HL-60/S4 treated with retinoic acid at 250 ng/mL for 4 days and 3 days (cell line): ENCODE results near the gene IFI35.

Source experiments
- in situ Hi-C: fragments of 300-500 bp; cut with MboI; formaldehyde crosslinking; loops from 2 replicates; pipeline ENCODE4 v1.7.0; 2022; ENCODE audit warnings: low sequenced_read_pairs

The IFI35 gene

DNA sequence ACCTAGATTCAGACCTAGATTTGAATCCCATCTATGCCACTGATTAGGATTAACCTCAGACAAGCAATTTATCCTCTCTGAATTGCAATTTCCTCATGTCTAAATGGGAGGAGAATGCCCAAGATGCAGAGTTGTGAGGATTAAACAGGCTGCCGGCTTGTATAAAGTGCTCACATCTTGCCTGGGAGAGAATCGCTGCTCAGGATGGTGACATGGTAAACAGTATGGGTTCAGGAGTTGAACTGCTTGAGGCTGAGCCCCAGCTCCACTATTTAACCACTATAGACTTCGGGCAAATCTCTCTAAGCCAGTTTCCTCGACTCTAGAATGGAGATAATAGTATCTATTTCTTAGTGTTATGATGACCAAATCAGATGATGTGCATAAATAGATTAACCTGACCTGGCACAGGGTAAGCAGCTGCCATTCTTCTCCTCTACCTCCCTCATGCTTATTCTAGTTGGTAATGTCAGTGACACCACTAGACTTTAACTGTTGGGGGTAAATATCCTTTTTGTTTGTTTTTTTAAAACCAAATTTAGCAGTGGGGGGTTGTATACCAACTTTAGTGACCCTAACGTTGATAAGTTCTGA, 9.1 kb upstream of the IFI35 start:
- in situ Hi-C loops: no loop called here

DNA sequence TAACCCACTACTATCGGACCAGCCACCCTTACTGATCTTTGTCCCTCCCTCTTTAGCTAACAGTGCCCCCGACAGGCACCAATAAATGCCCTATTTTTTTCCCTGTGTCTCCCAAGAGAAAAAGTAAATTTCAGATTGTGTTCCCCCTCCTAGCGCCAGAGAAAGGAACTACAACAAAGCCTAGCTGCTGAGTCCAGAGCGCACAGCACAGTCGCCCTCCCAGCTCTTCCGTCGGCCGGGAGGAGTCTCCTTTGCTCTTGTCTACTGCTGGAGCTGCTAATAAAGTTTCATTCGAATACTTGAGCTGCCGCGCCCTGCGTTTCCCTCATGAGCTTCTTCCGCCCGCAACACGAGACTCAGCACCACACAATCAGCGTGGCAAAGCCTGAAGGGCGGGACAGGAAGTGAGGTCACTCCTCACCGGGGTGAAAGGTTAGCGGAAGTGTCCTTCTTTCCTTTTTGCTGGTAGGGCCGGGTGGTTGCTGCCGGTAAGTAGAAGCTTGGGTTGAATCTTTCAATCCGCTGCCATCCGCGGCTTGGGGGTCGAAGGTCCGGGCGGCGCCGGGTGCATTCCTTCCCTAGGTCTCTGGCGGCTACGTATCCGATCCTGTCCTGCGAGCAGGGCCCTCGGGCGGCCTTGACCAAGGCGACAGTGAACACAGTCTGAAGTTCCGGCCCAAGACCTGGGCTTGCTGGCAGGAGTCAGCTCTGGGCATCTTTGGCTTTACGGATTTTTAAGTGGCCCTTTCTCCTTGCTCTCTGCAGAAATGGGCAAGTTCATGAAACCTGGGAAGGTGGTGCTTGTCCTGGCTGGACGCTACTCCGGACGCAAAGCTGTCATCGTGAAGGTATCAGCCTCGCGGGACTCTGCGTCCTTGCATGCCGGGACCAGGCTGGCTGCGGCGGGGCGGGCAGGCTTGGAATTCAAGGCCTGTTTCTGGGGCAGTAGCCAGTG, 8.3 kb upstream of the IFI35 start, which contains the start of gene RPL27:
TSS of gene RPL27 (plus strand) at position 436 of the 955 bp plus-strand sequence. CDS start at position 768, 332 bp downstream.
- in situ Hi-C loops: no loop called here

DNA sequence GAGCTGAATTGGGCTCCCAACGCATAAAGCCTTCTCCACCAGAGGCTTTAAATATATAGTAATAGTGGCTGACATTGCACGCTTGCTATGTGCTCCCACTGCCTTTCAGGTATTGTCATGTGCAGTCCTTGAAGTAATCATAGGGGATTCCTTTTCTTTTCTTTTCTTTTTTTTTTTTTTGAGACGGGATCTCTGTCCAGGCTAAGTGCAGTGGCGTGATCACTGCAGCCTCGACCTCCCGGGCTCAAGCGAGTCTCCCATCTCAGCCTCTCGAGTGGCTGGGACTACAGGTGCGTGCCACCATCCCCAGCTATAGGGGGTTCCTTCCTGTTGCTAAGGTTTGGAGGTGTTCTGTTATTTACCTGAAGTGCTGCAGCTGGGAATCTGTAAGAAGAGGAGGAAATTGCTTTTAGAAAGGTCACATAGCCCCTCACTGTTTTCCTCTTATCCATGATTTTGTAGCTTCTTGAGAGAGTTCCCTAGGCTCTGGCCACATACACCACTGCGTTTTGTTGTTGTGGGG, 7.5 kb upstream of the IFI35 start:
- in situ Hi-C loops: no loop called here

DNA sequence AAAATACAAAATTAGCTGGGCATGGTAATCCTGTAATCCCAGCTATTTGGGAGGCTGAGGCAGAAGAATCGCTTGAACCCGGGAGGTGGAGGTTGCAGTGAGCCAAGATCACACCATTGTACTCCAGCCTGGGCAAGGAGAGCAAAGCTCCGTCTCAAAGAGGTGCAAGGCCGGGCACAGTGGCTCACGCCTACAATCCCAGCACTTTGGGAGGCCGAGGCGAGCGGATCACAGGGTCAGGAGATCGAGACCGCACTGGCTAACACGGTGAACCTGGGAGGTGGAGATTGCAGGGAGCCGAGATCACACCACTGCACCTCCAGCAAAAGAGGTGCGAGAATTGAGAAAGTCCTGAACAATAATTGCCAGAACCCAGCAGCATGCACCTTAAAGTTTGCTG, 5.7 kb upstream of the IFI35 start:
- in situ Hi-C loops: loop anchor here (25.0 kb wide), 1 partner anchor 311 kb away; no protein-coding TSS in a partner anchor

DNA sequence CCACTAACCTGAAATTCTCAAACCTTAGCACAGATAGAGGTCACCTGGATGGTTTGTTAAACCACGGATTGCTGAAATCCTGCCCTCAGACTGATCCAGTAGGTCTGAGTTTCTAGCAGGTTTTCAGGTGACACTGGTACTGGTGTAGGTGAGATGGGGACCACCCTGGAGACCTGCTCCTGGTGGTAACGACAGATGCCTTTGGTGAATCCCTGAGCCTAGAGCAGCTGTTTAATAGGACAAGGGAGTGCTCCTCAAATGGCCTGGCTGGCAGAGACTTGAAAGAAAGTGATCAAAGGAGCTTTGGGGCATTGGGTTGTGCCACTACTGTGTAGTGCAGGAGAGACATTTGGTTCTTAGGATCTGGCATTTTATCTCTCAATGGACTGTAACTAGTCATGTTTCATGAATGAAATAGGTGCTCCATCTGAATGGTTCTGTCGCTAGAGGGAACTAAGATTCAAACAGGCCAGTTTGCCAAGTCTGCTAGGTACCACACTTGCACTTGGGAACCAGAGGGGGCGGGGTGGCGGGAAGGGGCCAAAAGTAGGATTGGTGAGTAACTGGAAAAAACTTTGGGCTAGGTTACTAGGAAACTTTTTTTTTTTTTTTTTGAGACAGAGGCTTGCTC, 2.9 kb upstream of the IFI35 start:
- in situ Hi-C loops: loop anchor here (25.0 kb wide), 1 partner anchor 309 kb away; no protein-coding TSS in a partner anchor

DNA sequence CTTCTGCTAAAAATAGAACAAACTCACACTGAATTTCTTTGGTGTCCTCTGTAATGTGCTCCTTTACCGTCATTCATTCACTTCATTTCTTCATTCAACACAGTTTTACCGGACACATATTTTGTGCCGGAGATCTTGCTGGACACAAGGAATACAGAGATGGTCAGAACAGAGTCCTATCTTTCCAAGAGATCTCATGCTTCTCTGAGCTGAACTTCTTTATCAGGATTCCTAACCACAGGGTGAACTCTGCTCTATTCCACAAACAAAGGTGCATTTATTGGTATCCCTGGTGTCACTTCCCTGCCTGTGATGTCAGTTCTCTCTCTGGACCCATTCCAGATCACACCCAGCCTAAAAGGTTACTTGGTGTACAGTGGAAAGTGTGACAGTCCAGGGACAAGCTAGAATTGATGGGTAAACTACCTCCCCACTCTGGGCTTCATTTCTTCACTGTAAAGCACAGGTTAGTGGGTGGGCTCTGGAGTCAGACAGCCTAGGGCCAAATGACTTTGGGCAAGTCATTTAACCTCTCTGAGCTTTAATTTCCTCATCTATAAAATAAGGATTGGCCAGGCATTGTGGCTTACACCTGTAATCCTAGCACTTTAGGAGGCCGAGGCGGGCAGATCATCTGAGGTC, 4.2 kb downstream of the IFI35 start:
- in situ Hi-C loops: loop anchor here (25.0 kb wide), 1 partner anchor 302 kb away; no protein-coding TSS in a partner anchor

DNA sequence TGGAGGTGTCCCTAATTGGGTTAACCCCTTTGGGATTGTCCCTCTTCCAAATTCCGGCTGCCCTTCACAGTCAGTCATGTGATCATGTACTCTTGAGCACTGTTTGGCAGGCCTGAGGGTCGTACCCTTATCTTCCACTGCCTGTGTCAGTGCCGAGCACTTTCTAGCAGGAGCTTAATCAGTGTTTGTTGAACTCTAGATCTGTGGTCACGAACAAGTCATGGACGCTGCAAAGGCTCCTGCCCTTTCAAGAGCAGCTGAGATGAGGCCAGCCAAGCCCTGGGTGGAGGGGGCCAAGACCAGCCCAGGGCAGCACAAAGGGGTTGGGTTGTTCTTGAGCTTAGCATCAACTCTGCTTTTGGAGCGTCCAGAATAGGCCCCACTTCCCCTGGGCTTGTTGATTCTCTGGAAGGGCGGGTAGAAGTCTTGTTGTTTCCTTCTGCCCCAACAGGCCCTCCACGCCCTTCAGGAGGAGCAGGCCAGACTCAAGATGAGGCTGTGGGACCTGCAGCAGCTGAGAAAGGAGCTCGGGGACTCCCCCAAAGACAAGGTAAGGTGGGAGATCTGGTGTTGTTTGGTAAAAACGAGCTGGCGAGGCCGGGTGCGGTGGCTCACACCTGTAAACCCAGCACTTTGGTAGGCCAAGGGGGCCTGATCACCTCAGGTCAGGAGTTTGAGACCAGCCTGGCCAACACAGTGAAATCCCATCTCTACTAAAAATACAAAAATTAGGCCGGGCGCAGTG, 5.3 kb downstream of the IFI35 start:
- in situ Hi-C loops: loop anchor here (25.0 kb wide), 1 partner anchor 300 kb away; no protein-coding TSS in a partner anchor

DNA sequence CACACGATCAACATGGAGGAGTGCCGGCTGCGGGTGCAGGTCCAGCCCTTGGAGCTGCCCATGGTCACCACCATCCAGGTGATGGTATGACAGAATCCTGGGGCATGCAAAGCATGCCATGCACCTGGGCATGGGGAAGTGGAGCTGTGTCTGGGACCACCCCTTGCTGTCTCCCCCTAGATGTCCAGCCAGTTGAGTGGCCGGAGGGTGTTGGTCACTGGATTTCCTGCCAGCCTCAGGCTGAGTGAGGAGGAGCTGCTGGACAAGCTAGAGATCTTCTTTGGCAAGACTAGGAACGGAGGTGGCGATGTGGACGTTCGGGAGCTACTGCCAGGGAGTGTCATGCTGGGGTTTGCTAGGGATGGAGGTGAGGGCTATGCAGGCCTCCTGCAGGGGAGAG, 6.7 kb downstream of the IFI35 start:
- in situ Hi-C loops: loop anchor here (25.0 kb wide), 1 partner anchor 299 kb away; no protein-coding TSS in a partner anchor

DNA sequence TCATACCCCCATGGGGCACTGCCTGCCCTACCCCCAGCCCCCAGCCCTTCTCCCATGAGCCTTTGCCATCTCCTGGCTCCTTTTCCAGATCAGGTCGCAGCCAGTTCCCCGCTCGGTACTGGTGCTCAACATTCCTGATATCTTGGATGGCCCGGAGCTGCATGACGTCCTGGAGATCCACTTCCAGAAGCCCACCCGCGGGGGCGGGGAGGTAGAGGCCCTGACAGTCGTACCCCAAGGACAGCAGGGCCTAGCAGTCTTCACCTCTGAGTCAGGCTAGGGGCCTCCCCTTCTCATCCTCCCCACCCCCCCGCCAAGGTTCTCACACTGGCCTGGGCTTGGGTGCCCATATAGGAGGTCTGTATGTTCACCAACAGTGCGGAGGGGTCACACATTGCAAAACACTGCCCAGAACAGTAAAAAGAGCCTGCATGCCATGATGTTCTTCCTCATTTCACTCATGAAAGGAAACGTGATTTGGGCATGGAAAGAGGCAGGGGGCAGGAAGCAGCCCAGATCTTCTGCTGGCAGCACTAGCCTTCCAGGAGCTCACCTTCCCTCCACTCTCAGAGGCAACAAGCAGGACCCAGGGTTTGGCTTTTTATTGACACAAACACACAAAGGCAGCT, 7.5 kb downstream of the IFI35 start:
- in situ Hi-C loops: loop anchor here (25.0 kb wide), 1 partner anchor 298 kb away; no protein-coding TSS in a partner anchor

DNA sequence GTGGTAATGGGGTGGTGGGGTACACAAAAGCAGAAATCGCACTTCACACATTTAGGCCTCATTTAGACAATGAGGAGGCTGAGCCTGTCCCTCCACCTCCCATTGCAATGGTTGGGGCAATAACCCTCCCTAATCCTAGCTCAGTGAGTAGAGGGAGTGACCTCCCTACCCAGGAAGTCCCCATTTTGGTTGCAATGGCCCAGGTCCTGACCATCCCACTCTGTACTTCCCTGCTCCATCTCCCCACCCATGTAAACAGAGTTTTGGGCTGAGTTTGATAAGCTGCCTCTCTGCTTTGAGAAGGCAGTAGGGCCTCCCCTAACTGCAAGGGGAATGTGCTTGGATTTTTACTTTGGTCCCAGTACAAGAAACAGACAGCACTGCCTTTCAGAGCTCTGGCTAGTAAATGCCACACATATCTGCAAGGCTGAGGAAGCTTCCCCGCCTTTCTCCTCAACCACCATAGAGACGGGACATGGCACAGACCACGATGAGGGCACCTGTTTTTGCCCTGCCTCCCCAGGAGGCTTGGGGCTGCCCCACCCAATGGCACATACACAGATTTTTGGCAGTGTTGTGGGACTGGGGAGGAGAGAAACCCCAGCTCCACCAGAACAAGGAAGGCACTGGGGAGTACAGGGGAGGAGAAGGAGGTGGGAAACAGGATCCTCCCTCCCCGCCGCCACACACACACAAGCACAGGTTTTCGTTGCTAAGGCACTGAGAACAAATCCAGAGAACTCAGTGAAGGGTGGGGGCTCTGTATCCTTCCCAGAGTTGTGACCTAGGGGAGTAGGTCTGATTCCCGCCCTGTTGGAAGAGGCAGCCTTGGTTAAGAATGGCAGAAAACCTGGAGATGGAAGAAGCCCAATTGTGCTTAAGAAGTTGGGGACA, 8.3 kb downstream of the IFI35 start:
- in situ Hi-C loops: loop anchor here (25.0 kb wide), 1 partner anchor 297 kb away; no protein-coding TSS in a partner anchor

DNA sequence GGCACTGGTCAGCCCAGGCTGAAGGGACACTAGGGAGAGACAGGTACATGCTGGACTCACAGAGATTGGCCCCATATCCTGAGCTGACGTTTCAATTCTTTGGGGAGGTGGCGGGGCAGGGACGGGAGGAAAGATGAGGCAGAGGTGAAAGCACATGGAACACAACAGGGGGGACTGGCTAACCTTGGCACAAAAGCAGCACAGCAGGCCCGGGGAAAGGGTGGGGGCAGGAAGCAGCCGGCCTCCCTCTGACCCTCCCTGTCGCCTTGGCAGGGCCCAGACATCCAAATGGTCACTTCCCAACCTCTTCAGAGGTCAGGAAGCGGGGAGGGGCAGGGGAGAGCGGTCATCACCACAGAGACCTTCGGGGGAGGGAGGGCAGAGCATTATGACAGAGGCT, 9.0 kb downstream of the IFI35 start:
- in situ Hi-C loops: loop anchor here (25.0 kb wide), 1 partner anchor 297 kb away; no protein-coding TSS in a partner anchor

DNA sequence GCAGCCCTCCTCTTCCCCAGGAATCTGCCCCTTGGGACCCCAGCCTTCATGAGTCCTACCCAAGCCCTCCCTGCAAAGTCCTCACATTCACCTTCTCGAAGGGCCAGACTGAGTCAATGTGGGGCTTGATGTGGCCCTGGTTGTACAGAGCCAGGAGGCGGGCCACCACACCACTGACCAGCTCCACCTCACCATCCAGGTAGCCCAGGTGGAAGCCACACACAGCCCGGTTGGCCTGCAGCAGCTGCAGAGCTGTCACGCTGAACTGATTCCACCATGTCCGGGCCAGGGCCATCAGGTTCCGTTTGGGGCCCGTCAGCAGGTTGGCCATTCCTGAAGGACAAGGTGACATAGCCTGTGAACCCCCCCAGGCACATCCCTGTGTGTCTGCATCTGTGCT, 9.6 kb downstream of the IFI35 start:
- in situ Hi-C loops: loop anchor here (25.0 kb wide), 1 partner anchor 296 kb away; no protein-coding TSS in a partner anchor

DNA sequence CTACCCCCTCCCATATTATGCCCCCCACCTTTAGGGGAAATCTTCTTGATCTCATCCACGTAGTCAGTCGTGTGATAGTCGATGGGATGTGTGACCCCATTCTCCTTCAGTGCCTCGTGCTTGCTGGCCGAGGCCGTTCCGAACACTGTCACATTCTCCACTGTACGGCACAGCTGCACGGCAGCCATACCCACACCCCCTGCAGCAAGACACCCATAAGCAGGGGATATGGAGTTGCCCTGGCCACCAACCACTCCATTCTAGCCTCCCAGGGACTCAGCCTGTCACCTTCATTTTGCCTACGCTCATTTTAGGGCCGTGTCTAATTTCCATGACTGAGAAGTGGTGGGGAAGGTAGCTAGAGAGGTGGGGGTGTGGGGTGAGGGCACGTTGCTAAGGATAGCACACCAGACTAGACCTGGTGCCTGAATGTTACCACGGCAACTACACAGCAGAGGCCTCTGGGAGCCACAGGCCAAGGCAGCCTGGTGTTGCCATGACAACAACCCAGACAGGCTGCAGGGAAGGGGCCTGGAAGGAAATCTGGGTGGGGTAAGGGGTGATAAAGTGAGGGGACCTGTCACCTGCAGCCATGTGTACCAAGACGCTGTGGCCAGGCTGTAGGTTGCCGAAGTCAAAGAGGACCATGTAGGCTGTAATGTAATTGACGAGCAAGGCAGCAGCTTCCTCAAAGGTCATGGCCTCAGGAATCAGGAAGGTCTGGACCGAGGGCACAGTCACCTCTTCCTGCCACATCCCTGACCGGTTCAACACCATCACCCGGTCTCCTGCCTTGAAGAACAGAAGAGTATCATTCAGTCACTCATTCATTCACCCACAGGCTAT, 11.6 kb downstream of the IFI35 start:
- in situ Hi-C loops: loop anchor here (25.0 kb wide), 1 partner anchor 294 kb away; no protein-coding TSS in a partner anchor

DNA sequence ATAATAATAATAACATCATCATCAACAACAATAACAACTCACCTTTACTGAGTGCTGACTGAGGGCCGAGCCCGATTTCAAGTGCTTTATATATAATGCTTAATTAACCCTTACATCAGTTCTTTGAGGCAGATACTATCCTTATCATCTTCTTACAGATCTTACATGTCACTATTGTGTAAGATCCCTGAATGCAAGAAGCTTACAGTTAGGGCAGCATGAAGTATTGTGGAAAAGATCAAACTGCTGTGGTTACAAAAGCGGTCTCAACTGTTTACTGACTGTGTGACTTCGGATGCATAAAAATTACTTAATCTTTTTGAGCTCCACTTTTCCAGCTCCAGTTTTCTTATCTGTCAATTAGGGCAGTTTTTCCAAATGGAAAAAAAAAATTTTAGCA, 12.3 kb downstream of the IFI35 start:
- in situ Hi-C loops: loop anchor here (25.0 kb wide), 1 partner anchor 293 kb away; no protein-coding TSS in a partner anchor

DNA sequence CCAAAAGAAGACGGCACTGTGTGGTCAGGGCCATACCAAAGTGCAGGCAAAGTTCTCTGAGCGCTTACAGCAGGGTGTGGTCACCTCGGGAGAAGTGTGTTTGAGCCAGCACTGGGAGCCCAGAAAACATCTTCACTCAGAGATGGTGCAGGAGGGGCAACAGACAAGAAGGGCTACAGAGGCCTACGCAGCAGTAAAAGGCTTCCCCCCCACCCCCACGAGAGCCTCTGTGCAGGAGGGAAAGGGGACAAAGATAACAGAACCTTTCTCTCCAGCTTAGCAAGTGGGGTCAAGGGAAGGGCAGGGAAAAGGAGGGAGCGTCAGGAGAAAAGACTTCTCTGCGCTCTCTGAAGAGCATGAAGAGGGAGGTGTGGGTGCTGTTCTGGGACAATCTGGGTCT, 12.8 kb downstream of the IFI35 start:
- in situ Hi-C loops: loop anchor here (25.0 kb wide), 1 partner anchor 293 kb away; no protein-coding TSS in a partner anchor

DNA sequence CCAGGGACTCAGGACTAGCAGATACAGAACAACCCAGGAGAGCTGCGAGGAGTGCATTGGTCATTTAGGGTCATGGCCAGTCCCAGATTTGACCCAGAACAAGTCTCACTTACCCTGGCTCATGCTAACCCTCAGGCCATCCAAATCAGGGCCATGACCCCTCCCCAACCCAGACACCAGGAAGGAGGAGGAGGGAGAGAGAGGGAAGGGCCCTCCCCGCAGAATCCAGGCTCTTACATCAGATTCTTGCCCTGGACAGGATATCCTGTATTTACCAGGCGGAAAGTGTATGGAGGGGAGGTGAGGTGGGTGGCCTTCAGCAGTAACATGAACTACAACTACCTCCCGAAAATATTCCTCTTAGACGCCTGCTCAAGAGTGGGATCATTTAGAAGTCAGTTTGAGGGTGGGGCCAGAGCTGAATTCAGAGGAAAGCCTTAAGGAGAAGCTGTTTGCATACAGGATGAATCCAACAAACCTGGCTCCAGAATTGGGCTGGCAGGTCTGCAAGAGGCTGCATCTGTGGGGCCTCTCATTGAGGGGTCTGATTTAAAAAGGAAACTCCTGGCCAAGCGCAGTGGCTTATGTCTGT, 13.5 kb downstream of the IFI35 start:
- in situ Hi-C loops: loop anchor here (25.0 kb wide), 1 partner anchor 292 kb away; no protein-coding TSS in a partner anchor
